Type B pancreatic cell (in vitro differentiated cells): ENCODE results near the gene TRRAP. TPM values are rescaled to one million over a fixed set of nuclear protein-coding genes. Genes with fewer than 3 reads are reported as not detected.

Experiments used
- DNase-seq: peaks from one replicate; pipeline ENCODE4 v3.0.0; 2021; ENCODE audit warnings: mixed read lengths; ENCODE audit not compliant: unreplicated experiment; ENCODE audit errors: extremely low spot score
- H3K27ac Mint-ChIP-seq: 2 replicates; pipeline ENCODE4 v1.8.0; 2021; ENCODE audit warnings: mild to moderate bottlenecking, mixed read lengths
- H3K27me3 Mint-ChIP-seq: 2 replicates; pipeline ENCODE4 v1.8.0; 2021; ENCODE audit warnings: mixed read lengths
- H3K36me3 Mint-ChIP-seq: 2 replicates; pipeline ENCODE4 v1.8.0; 2021; ENCODE audit warnings: mixed read lengths
- H3K4me1 Mint-ChIP-seq: one replicate; pipeline ENCODE4 v1.8.0; 2021; ENCODE audit warnings: mixed read lengths; ENCODE audit not compliant: unreplicated experiment
- H3K4me3 Mint-ChIP-seq: 2 replicates; pipeline ENCODE4 v1.8.0; 2021; ENCODE audit warnings: mild to moderate bottlenecking, mixed read lengths
- H3K9me3 Mint-ChIP-seq: 2 replicates; pipeline ENCODE4 v1.8.0; 2021; ENCODE audit warnings: mixed read lengths
- total RNA-seq: library from RNA; stranded (reverse); gene quantifications from 2 replicates; pipeline ENCODE4 v1.2.1, GENCODE V29; 2021; ENCODE audit warnings: low replicate concordance
- TF ChIP-seq, protein P1 (sequence below): fragments of 200-600 bp; sonication (generic); conservative IDR thresholded peaks from 2 replicates; pipeline ENCODE4 v1.5.0; 2021; ENCODE audit warnings: antibody characterized with exemption, mild to moderate bottlenecking

Gene TRRAP
- total RNA-seq, 1 donor from 2014 or later = 65.7 TPM

DNA sequence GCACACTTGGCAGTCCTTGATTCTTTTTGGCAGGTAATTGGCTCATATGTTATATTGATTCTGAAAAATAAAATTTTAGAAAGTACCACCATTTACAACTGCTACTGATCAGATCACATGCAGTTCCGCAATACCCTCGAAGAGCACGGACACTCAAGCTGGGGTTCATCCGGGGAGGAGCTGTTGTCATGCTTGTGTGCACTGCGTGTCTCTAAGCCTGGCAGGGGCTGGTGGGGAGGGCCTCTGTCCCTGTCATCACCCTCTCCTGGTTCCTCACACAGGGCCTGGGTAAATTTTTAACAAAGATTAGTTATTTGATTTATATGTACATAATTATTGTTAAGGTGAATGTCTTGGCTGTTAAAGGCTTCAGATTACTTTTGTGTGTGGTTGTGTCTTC lies 45.2 kb downstream of the TRRAP start:
- TF ChIP-seq, protein P1, sequence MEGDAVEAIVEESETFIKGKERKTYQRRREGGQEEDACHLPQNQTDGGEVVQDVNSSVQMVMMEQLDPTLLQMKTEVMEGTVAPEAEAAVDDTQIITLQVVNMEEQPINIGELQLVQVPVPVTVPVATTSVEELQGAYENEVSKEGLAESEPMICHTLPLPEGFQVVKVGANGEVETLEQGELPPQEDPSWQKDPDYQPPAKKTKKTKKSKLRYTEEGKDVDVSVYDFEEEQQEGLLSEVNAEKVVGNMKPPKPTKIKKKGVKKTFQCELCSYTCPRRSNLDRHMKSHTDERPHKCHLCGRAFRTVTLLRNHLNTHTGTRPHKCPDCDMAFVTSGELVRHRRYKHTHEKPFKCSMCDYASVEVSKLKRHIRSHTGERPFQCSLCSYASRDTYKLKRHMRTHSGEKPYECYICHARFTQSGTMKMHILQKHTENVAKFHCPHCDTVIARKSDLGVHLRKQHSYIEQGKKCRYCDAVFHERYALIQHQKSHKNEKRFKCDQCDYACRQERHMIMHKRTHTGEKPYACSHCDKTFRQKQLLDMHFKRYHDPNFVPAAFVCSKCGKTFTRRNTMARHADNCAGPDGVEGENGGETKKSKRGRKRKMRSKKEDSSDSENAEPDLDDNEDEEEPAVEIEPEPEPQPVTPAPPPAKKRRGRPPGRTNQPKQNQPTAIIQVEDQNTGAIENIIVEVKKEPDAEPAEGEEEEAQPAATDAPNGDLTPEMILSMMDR = no peak
- Mint-ChIP-seq H3K9me3 (no peaks in the 10 kb centered on the region), H3K36me3 (peaks cover 42% of the 10 kb centered on the region), H3K4me1 (no peaks in the 10 kb centered on the region), H3K27me3 (no peaks in the 10 kb centered on the region), H3K4me3 (no peak overlapping the region), H3K27ac (no peak overlapping the region)
- no peak for DNase-seq

DNA sequence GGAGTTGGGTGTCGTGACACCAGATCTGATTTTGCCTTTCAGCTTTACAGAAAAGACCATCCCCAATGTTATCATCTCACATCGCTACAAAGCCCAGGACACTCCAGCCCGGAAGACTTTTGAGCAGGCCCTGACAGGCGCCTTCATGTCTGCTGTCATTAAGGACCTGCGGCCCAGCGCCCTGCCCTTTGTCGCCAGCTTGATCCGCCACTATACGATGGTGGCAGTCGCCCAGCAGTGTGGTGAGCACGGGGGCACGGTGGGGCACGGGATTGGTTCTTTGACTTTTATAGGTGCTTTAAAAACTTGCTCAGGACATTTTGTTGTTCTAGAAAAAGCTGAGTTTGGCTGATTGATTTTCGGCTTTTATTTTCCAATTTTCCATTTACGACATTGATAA lies 48.8 kb downstream of the TRRAP start:
- Mint-ChIP-seq H3K4me3 (no peak overlapping the region), H3K27me3 (no peaks in the 10 kb centered on the region), H3K27ac (no peak overlapping the region), H3K36me3 (peaks cover 49% of the 10 kb centered on the region), H3K4me1 (no peaks in the 10 kb centered on the region), H3K9me3 (no peaks in the 10 kb centered on the region)
- TF ChIP-seq, protein P1 = no peak
- no peak for DNase-seq

DNA sequence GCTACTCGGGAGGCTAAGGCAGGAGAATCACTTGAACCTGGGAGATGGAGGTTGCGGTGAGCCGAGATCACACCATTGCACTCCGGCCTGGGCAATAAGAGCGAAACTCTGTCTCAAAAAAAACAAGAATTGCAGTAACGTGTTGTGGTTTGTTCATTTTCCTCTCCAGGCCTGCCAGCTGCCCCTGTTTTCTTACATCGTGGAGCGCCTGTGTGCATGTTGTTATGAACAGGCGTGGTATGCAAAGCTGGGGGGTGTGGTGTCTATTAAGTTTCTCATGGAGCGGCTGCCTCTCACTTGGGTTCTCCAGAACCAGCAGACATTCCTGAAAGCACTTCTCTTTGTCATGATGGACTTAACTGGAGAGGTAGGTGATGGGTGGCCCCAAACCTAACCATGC lies 52.1 kb downstream of the TRRAP start:
- no peak for DNase-seq
- Mint-ChIP-seq H3K36me3 (peaks cover 30% of the 10 kb centered on the region), H3K27ac (no peak overlapping the region), H3K4me1 (no peaks in the 10 kb centered on the region), H3K27me3 (no peaks in the 10 kb centered on the region), H3K9me3 (no peaks in the 10 kb centered on the region), H3K4me3 (no peak overlapping the region)
- TF ChIP-seq, protein P1 = no peak

DNA sequence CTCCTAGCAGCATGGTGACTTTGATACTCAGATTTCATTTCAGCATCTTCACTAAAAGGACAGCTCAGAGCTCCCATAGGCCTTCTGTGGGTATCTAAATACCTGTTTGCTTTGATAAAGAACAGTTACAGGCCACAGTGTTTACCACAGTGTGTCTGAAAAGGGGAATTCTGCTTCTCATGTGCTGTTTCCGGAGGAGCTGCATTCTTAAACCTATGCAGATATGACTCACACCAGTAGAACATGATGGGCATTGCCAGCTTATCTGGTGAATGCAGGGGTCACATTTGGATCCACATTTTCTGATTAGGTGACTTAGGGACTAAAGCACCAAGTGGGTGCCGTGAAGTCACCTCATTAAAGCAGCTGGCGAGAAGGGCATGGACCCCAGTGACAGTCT lies 52.6 kb downstream of the TRRAP start:
- Mint-ChIP-seq H3K27me3 (no peaks in the 10 kb centered on the region), H3K4me3 (no peak overlapping the region), H3K4me1 (no peaks in the 10 kb centered on the region), H3K36me3 (peaks cover 30% of the 10 kb centered on the region), H3K27ac (no peak overlapping the region), H3K9me3 (no peaks in the 10 kb centered on the region)
- TF ChIP-seq, protein P1 = no peak
- no peak for DNase-seq

DNA sequence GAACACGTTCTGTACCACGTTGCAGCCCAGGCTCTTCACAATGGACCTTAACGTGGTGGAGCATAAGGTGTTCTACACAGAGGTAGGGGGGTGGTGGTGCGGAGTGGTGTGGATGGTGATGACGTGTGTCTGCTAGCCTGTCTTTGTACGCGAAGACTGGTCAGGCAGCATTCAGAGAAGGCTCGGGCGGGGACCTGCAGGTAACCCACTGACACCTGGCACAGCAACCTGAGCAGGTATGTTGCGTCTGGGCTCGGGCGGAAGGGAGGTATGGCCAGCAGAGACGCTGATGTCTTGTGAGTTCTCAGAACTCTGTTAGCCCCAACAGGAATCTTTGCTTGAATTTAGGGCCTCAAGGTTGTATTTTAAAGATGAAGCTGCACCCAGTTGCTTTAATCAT lies 55.0 kb downstream of the TRRAP start:
- H3K36me3 Mint-ChIP-seq = peaks cover 18% of the 10 kb centered on the region

More for the DNA sequence above, 55.0 kb downstream of the TRRAP start:
- no peaks in the 10 kb centered on the region for H3K4me1 Mint-ChIP-seq
- no peaks in the 10 kb centered on the region for H3K27me3 Mint-ChIP-seq
- no peaks in the 10 kb centered on the region for H3K9me3 Mint-ChIP-seq
- H3K27ac Mint-ChIP-seq = no peak overlapping the region
- no peak overlapping the region for H3K4me3 Mint-ChIP-seq
- TF ChIP-seq, protein P1 = no peak
- no peak for DNase-seq
